Smooth muscle cell (in vitro differentiated cells): Measurements from ENCODE around the gene ARHGAP26. TPM values are rescaled to one million over a fixed set of nuclear protein-coding genes. Genes with fewer than 3 reads are reported as not detected.

ENCODE experiments used
- DNase-seq: peaks from one replicate; lab custom pipeline; 2025; ENCODE audit not compliant: unreplicated experiment; lab: John Stamatoyannopoulos, UW
- H2AFZ ChIP-seq: fragments of 200-600 bp; sonication (generic); 2 replicates; pipeline ENCODE4 v1.6.0; 2016; ENCODE audit warnings: antibody characterized with exemption, low read depth, mild to moderate bottlenecking
- H3F3A ChIP-seq: fragments of 200-600 bp; sonication (generic); 2 replicates; pipeline ENCODE4 v1.6.0; 2017; ENCODE audit warnings: antibody characterized with exemption, low read depth
- H3K27ac ChIP-seq: fragments of 200-600 bp; sonication (generic); 2 replicates; pipeline ENCODE4 v1.5.1; 2016; ENCODE audit warnings: low read depth, mild to moderate bottlenecking
- H3K27me3 ChIP-seq: fragments of 200-600 bp; sonication (generic); 2 replicates; pipeline ENCODE4 v1.6.1; 2016; ENCODE audit warnings: low read depth, mild to moderate bottlenecking
- H3K36me3 ChIP-seq: fragments of 200-600 bp; sonication (generic); 2 replicates; pipeline ENCODE4 v1.5.1; 2016; ENCODE audit warnings: low read depth
- H3K4me1 ChIP-seq: fragments of 200-600 bp; sonication (generic); 2 replicates; pipeline ENCODE4 v1.5.1; 2016; ENCODE audit warnings: low read depth
- H3K4me2 ChIP-seq: fragments of 200-600 bp; sonication (generic); 2 replicates; pipeline ENCODE4 v1.6.0; 2016; ENCODE audit warnings: mild to moderate bottlenecking
- H3K4me3 ChIP-seq: fragments of 200-600 bp; sonication (generic); 2 replicates; pipeline ENCODE4 v1.5.1; 2016; ENCODE audit warnings: mild to moderate bottlenecking
- H3K79me2 ChIP-seq: fragments of 200-600 bp; sonication (generic); 2 replicates; pipeline ENCODE4 v1.6.0; 2016; ENCODE audit warnings: low read depth, mild to moderate bottlenecking
- H3K9ac ChIP-seq: fragments of 200-600 bp; sonication (generic); 2 replicates; pipeline ENCODE4 v1.6.0; 2016; ENCODE audit warnings: low read depth
- H3K9me3 ChIP-seq: fragments of 200-600 bp; sonication (generic); replicated peaks from 2 replicates; pipeline ENCODE4 v1.5.1; 2016; ENCODE audit warnings: low read depth
- H4K20me1 ChIP-seq: fragments of 200-600 bp; sonication (generic); 2 replicates; pipeline ENCODE4 v1.6.0; 2016; ENCODE audit warnings: low read depth
- WGBS: methylation state at CpG from one replicate; pipeline ENCODE4 v1.1.7; 2016; ENCODE audit warnings: low lambda C conversion rate; 5-methylcytosine and 5-hydroxymethylcytosine counted together
- polyA plus RNA-seq: library from polyadenylated mRNA; unstranded; fragments of >200 nt; fragmentation: Nextera tagmentation; extraction: Ambion mirVana; gene quantifications from 2 replicates; pipeline ENCODE4 v1.2.1, GENCODE V29; 2016
- total RNA-seq: library from RNA; depleted of rRNA; stranded (reverse); fragments of >200 nt; gene quantifications from 2 replicates; pipeline ENCODE4 v1.2.3, GENCODE V29; 2014
- TF ChIP-seq, protein P1 (sequence below): fragments of 200-600 bp; sonication (generic); IDR thresholded peaks from 2 replicates; pipeline ENCODE4 v1.5.1; 2017; ENCODE audit warnings: borderline replicate concordance, mild to moderate bottlenecking, antibody characterized with exemption; ENCODE audit not compliant: insufficient read depth, poor library complexity, severe bottlenecking

The ARHGAP26 gene
- total and polyA plus RNA-seq, 2 experiments from 2014 or later: 2.2 to 5.1 TPM

DNA sequence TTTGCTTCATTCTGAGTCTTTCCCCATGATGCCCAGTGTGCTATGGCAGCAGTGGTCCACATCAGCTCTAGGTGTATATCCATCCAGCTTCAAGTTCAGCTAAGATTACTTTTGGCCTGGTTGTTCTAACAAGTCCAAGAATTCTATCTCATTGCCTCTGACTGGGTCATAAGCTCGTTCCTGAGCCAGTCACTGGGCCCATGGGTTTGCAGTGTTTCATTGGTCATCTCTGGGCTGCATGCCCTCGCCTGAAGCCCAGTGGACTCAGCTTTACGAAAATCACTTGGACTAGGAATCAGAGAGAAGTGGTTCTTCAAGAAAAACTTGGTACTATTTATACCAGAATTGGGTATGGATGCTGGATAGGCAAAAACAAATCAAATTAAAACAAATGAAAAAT is 16.1 kb upstream of the ARHGAP26 start:
- Histone ChIP-seq H3K27me3 (no peaks in the 10 kb centered on the region), H3K4me3 (no peak overlapping the region), H3K4me1 (no peaks in the 10 kb centered on the region), H3F3A (no peaks in the 10 kb centered on the region), H3K79me2 (no peaks in the 10 kb centered on the region), H3K4me2 (no peak overlapping the region), H3K27ac (no peak overlapping the region), H3K9ac (no peak overlapping the region), H3K36me3 (no peaks in the 10 kb centered on the region), H4K20me1 (no peaks in the 10 kb centered on the region), H3K9me3 (no peaks in the 10 kb centered on the region), H2AFZ (no peak overlapping the region)
- WGBS: 92% methylated on average over 3 of the region's 3 CpGs
- TF ChIP-seq, protein P1, sequence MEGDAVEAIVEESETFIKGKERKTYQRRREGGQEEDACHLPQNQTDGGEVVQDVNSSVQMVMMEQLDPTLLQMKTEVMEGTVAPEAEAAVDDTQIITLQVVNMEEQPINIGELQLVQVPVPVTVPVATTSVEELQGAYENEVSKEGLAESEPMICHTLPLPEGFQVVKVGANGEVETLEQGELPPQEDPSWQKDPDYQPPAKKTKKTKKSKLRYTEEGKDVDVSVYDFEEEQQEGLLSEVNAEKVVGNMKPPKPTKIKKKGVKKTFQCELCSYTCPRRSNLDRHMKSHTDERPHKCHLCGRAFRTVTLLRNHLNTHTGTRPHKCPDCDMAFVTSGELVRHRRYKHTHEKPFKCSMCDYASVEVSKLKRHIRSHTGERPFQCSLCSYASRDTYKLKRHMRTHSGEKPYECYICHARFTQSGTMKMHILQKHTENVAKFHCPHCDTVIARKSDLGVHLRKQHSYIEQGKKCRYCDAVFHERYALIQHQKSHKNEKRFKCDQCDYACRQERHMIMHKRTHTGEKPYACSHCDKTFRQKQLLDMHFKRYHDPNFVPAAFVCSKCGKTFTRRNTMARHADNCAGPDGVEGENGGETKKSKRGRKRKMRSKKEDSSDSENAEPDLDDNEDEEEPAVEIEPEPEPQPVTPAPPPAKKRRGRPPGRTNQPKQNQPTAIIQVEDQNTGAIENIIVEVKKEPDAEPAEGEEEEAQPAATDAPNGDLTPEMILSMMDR: no peak
- no peak for DNase-seq

DNA sequence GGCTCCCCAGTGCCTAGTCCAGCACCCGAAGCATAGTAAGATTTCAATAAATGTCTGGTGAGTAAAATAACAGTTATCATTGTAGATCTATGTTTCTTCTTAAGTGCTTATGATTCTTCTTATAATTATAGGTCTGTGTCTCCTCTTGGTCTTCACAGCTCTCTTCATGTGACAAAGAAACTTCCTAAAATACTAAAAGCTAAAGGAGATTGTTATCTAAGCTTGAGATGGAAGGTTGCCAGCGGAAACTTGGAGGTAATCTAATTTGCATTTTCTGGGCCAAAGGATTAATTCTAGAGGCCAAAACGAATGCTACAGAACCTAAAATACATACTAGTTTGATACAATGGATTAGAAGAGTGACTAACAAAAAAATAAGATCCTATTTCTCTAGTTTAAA is 13.6 kb upstream of the ARHGAP26 start:
- Histone ChIP-seq H3K36me3 (no peaks in the 10 kb centered on the region), H3K4me3 (no peak overlapping the region), H3K4me2 (no peak overlapping the region), H3K4me1 (no peaks in the 10 kb centered on the region), H3K79me2 (no peaks in the 10 kb centered on the region), H3K9ac (no peak overlapping the region), H3K9me3 (no peaks in the 10 kb centered on the region), H2AFZ (no peak overlapping the region), H3K27me3 (no peaks in the 10 kb centered on the region), H3K27ac (no peak overlapping the region), H4K20me1 (no peaks in the 10 kb centered on the region), H3F3A (no peaks in the 10 kb centered on the region)
- WGBS: 71% methylated on average over 3 of the region's 3 CpGs
- TF ChIP-seq, protein P1: no peak
- no peak for DNase-seq

DNA sequence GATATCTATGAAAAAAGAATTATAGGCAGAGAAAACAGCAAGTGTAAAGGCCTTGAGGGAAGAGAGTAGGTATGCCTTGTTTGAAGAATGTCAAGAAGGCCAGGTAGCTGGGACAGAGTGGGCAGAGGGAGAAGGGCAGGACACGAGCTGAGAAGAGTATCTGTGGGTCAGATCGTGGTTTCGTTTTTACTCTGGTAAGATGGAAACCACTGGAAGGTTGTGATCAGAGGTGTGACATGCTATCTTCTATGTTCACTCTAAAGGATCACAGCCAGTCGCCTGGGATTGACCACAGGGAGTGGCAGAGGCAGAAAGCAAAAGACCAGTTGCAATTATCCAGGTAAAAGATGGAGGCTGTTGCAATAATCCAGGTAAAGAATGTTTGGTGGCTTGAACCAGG is 12.6 kb upstream of the ARHGAP26 start:
- no peak overlapping the region for H3K27ac ChIP-seq
- WGBS: 92% methylated on average over 4 of the region's 4 CpGs

More for the DNA sequence above, 12.6 kb upstream of the ARHGAP26 start:
- Histone ChIP-seq H3K9me3 (no peaks in the 10 kb centered on the region), H3F3A (no peaks in the 10 kb centered on the region), H3K4me2 (no peak overlapping the region), H3K27me3 (no peaks in the 10 kb centered on the region), H4K20me1 (no peaks in the 10 kb centered on the region), H3K4me1 (no peaks in the 10 kb centered on the region), H3K36me3 (no peaks in the 10 kb centered on the region), H3K9ac (no peak overlapping the region), H3K79me2 (no peaks in the 10 kb centered on the region), H2AFZ (no peak overlapping the region), H3K4me3 (no peak overlapping the region)
- no peak for DNase-seq
- TF ChIP-seq, protein P1: no peak
